GM15510 (cell line): ENCODE measurements around the gene MYO15A.

Source experiments
- POLR2A ChIP-seq: IDR thresholded peaks from 3 replicates; pipeline ENCODE4 v1.6.1; 2011; ENCODE audit warnings: borderline replicate concordance; ENCODE audit not compliant: insufficient read length; ENCODE audit errors: extremely low read depth

Gene MYO15A, protein sequence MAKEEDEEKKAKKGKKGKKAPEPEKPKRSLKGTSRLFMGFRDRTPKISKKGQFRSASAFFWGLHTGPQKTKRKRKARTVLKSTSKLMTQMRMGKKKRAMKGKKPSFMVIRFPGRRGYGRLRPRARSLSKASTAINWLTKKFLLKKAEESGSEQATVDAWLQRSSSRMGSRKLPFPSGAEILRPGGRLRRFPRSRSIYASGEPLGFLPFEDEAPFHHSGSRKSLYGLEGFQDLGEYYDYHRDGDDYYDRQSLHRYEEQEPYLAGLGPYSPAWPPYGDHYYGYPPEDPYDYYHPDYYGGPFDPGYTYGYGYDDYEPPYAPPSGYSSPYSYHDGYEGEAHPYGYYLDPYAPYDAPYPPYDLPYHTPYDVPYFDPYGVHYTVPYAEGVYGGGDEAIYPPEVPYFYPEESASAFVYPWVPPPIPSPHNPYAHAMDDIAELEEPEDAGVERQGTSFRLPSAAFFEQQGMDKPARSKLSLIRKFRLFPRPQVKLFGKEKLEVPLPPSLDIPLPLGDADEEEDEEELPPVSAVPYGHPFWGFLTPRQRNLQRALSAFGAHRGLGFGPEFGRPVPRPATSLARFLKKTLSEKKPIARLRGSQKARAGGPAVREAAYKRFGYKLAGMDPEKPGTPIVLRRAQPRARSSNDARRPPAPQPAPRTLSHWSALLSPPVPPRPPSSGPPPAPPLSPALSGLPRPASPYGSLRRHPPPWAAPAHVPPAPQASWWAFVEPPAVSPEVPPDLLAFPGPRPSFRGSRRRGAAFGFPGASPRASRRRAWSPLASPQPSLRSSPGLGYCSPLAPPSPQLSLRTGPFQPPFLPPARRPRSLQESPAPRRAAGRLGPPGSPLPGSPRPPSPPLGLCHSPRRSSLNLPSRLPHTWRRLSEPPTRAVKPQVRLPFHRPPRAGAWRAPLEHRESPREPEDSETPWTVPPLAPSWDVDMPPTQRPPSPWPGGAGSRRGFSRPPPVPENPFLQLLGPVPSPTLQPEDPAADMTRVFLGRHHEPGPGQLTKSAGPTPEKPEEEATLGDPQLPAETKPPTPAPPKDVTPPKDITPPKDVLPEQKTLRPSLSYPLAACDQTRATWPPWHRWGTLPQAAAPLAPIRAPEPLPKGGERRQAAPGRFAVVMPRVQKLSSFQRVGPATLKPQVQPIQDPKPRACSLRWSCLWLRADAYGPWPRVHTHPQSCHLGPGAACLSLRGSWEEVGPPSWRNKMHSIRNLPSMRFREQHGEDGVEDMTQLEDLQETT (N-terminal part only)

DNA sequence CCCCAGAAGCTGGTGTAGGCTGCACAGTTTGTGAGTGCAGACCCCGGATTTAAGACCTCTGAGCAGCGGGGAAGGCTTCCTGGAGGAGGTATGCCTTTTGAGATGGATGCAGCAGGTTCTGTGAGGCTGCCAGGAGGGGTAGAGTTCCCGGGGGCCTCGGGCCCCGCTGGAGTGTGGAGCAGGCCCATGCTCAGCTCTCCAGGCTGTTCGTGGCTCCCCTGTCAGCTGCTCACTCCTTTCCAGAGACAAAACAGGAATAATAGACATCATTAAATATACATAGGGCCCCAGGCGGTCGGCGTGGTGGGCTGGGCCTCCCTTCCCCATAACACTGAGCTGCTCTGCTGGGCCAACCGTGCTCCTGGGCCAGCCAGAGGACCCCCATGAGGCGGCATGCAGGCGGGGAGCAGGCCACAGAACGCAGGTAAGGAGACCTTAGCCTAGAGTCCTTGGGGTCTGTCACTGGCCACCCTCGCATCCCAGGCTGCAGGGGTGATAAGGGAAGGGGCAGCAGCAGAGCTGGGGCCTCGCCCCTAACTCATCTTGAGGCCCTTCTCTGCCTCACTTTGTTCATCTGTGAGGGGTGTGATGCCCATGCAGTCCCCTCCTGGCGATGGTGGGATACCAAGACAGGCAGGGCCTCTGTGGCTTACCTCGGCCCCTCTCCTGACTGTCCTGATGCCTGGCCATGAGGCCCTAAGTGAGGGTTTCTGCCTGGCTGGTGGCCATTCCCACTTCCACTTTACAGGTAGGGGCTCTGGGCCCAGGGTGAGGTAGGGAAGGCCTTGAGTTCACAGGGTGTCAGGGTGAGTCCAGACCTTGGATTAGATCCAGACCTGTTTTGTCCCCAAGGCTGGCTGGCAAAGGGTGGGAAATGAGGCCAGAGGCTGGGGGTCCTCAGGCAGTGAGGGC lies at the start of gene MYO15A:
TSS of gene MYO15A (plus strand) at position 356 of the 912 bp plus-strand sequence. CDS start 10,045 bp downstream, outside the sequence.
- peak; percentile 8 for TF ChIP-seq POLR2A

DNA sequence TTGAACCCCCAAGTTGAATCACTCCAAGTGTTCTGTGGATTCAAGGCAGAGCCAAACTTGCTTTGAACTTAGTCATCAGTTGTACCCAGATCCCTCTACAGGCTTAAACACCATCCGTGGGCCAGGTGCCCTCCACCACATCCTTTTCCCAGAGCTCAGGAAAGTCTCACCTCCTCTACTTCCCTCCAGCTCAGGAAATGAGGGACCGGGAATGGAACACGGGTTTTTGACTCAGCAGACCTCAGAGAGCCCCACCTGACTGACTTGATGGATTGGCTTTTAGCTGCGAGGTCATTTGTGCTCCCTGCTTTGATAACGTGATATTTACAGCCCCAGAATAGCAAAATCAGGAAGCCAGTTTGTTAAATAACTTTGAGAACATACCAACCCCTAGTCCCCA lies 49.3 kb upstream of the MYO15A start:
- TF ChIP-seq POLR2A, result no peak

DNA sequence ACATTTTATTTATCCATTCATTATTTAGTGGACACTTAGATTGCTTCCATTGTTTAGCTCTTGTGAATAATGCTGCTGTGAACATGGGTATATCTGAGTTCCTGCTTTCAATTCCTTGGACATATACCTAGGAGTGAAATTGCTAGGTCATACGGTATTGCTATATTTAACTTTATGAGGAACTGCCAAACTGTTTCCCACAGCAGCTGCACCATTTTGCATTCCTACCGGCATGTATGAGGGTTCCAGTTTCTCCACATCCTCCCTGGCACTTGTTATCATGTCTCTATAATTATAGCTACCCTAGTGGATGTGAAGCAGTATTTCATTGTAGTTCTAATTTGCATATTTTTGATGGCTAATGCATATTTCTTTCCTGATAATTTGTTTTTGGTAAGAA lies 44.5 kb upstream of the MYO15A start:
- TF ChIP-seq POLR2A, result no peak

DNA sequence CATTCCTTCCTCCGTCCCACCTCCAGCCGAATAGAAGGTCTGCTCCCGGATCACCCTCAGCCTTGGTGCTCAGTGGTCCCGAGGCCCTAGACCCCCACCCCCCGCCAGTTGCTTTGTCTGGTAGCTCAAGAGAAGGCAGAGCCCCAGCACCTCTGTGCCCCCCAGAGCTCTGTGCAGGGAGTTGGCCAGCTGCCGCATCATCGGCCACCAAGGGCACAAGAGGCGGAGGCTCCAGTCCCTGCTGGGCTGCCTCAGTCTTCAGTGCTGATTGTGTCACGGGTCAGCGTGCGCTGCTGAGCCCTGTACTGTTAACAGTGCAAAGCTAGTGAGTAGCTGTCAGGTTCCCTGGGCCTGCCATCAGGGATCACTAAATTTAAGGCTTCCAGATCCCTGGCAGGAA lies 43.0 kb upstream of the MYO15A start:
- TF ChIP-seq POLR2A, result no peak

DNA sequence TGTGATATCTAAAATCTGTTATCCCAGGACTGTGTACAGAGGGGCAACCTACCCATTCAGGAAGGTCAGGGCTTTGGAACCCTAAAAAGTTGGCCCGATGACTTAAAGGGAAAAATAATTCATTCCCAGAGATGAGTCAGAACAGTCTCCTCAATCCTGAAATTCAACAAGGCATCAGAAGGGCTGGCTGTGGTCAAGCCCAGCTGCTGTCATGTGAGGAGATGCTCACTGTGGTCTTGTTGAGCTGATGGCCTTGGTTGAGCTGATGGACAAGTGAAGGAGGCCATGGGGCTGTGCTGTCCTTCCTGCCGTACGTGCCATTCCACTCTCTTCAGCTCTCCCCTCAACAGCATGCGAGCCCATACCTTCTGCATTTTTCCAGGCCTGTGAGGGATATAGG lies 41.7 kb upstream of the MYO15A start:
- TF ChIP-seq POLR2A, result no peak

DNA sequence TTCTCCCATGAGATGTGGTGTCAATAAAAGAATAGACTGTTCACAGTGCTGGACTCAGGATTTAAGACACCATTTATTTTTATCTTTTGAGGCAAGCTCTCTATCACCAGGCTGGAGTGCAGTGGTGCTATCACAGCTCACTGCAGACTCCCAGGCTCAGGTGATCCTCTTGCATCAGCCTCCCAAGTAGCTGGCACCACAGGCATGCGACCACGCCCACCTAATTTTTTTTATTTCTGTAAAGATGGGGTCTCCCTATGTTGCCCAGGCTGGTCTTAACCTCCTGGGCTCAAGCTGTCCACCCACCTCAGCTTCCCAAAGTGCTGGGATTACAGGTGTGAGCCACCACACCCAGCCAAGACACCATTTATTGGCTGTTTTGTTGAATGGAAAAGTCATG lies 39.5 kb upstream of the MYO15A start:
- no peak for TF ChIP-seq POLR2A

DNA sequence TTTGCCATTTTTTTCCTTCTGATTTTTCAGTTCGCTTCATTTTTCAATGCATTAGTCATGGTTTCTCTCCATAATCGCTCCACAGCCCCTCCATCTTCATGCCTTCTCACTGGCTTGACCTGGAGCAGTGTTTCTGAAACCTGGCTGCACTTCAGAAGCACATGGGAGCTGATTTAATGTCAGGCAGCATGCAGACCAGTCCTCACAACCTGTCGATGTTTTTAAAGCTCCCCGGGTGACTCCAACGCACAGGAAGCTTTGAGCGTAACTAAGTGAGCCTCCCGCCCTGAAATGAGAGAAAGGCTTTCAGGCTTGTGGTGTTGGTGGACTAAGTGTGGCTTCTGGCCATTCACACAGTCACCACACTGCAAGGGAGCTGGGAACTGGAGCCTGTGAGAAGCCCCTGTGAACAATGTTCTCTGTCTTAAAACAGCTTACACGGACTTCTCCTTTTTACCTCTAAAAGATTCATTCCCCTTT lies 37.7 kb upstream of the MYO15A start:
- no peak for TF ChIP-seq POLR2A

DNA sequence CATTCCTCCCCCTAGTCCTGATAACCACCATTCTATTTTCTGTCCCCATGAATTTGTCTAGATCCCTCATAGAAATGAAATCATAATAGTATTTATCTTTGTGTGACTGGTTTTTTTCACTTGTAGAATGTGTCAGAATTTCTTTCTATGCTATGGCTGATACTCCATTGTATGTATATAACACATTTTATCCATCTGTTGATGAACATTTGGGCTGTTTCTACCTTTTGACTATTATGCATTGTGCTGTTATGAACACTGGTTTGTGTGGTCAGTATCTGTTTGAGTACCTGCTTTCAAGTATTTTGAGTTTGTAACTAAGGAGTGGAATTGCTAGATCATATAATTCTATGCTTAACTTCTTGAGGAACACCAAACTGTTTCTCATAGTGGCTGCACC lies 36.8 kb upstream of the MYO15A start:
- TF ChIP-seq POLR2A, result no peak

DNA sequence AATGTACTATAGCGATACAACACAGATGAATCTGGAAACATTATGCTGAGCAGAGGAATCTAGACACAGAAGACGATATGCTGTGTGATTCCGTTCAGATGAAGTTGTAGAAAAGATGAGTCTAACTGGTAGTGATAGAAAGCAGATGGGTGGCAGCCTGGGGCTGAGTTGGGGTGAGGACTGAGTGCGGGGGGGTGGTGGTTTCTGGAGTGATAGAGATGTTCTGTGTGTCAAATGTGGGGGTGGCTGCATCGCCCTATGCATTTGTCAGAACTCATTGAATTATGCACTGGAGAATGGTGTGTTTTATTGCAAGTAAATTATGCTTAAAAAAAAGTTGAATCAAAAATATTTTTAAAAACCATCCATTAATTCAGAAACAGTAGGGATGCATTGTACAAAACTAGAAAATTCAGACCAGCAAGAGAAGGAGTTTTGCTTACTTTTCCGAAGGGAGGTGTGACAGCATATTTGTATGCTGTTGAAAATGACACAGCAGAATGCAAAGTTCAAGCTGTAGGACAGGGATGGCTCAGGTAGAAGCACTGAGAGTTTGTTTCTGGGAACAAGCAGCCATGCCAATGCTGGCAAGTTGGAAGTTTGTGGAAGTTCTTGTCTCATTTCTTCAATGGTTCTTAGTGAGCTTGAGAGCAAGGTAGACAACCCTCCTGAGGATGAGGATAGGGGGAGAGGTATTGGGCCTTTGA lies 33.8 kb upstream of the MYO15A start:
- no peak for TF ChIP-seq POLR2A

DNA sequence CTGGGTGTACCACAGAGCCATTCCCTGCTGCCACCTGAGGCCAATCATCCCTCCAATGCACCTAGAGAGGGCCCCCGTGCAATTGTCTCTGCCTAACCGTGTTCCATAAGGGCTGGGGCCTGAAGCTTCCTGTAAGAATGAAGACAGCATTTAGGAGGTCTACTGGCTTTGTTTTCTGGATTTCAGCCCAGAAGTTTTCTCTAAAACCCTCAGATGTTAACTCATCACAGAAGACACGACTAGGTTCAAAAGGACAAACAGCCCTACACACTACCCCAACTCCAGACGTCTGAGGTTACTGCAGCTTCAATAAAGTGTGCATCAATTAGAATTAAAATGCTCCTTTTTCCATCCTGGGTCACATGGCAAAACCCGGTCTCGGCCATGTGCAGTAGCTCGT lies 31.6 kb upstream of the MYO15A start:
- TF ChIP-seq POLR2A, result no peak

DNA sequence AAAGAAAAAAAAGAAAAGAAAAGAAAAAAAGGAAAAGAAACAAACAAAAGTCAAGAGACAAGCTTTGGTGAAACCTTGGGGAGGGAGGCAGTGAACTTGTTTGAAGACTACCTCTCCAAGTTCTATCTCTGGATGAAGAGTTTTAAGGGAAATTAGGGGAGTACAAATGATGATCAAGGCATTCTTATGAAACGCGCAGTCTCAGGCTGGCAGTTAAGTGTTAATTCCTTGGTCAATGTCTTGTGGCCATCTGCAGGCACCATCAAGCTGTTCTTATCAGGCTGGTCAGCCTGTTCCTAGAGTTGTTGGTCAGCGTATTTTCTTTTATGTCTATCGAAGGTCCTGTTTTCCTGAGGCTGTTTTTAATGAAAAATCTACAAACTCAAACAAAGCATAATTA lies 29.0 kb upstream of the MYO15A start:
- TF ChIP-seq POLR2A, result no peak

DNA sequence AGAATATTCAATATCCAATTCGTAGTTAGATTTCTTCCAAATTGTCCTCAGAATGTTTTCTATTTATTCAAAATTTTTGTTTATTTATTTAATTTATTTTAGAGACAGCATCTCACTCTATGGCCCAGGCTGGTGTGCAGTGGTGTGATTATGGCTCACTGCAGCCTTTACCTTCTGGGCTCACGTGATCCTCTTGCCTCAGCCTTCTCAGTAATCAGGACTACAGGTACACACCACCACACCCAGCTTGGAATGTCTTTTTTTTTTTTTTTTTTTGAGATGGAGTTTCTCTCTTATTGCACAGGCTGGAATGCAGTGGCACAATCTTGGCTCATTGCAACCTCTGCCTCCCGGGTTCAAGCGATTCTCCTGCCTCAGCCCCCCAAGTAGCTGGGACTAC lies 24.3 kb upstream of the MYO15A start:
- no peak for TF ChIP-seq POLR2A
